ENCODE data around the gene DRAP1. TPM values are rescaled to one million over a fixed set of nuclear protein-coding genes. Genes with fewer than 3 reads are reported as not detected.
A peak's percentile ranks its signal among the peaks of the same experiment; 100 is the strongest.

Gene DRAP1
- total and polyA plus RNA-seq, 9 of the 15 experiments (the other 6 are each of a cell fraction or from before 2014, with no cell fraction given): 9.6 to 200 (median 92.9) TPM

DNA sequence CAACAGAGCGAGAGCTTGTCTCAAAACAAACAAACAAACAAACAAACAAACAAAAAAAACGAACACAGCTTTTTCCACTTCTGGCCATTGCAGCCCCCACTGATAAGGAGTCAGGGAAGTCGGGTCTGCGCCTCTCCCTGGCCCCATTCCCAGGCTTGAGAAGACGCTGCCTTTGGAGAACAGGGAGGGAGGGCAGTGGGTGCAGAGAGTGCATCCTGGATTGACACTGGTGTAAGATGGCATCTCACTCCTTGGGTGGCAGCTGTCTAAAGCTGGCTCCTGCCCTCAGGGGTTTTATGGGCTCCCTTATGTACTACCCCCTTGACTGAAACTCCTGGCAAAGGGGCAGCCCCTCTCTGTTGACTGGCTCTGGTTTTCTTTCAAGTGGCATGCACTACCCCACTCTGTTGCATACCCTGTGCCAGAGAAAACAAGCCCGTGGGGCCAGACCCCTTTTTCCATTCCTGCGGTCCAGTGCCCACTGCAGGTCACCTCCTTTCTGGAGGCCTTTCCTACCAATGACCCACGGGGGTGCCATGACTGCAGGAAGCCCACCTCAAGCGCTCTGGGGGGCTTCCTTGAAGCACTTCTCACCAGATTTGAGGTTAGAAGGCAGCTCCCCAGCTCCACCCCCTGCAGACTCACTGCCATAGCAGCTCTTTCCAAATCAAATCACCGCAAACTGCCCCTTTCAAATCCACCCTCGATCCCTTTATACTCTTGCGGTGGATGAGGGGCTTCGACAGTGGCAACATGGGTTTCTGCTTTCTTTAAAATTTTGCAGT, 12.7 kb downstream of the DRAP1 start:
- ATAC-seq: no peak
- TF ChIP-seq, protein P1, sequence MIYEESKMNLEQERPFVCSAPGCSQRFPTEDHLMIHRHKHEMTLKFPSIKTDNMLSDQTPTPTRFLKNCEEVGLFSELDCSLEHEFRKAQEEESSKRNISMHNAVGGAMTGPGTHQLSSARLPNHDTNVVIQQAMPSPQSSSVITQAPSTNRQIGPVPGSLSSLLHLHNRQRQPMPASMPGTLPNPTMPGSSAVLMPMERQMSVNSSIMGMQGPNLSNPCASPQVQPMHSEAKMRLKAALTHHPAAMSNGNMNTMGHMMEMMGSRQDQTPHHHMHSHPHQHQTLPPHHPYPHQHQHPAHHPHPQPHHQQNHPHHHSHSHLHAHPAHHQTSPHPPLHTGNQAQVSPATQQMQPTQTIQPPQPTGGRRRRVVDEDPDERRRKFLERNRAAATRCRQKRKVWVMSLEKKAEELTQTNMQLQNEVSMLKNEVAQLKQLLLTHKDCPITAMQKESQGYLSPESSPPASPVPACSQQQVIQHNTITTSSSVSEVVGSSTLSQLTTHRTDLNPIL (CRISPR knock-in tag; IDR thresholded peaks at IDR 0.05): no peak
- TF ChIP-seq PYGO2 (tag; IDR thresholded peaks at IDR 0.05): no peak
- TF ChIP-seq ELF4 (CRISPR knock-in tag; IDR thresholded peaks at IDR 0.05): no peak
- TF ChIP-seq, protein P2, sequence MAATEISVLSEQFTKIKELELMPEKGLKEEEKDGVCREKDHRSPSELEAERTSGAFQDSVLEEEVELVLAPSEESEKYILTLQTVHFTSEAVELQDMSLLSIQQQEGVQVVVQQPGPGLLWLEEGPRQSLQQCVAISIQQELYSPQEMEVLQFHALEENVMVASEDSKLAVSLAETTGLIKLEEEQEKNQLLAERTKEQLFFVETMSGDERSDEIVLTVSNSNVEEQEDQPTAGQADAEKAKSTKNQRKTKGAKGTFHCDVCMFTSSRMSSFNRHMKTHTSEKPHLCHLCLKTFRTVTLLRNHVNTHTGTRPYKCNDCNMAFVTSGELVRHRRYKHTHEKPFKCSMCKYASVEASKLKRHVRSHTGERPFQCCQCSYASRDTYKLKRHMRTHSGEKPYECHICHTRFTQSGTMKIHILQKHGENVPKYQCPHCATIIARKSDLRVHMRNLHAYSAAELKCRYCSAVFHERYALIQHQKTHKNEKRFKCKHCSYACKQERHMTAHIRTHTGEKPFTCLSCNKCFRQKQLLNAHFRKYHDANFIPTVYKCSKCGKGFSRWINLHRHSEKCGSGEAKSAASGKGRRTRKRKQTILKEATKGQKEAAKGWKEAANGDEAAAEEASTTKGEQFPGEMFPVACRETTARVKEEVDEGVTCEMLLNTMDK (IDR thresholded peaks at IDR 0.05; ENCODE audit: borderline replicate concordance, insufficient read depth, low read depth, low read length, poor library complexity, severe bottlenecking): no peak
- no peak for TF ChIP-seq ILK (tag; IDR thresholded peaks at IDR 0.05; ENCODE audit: borderline replicate concordance, low read depth)
- TF ChIP-seq, protein P3, sequence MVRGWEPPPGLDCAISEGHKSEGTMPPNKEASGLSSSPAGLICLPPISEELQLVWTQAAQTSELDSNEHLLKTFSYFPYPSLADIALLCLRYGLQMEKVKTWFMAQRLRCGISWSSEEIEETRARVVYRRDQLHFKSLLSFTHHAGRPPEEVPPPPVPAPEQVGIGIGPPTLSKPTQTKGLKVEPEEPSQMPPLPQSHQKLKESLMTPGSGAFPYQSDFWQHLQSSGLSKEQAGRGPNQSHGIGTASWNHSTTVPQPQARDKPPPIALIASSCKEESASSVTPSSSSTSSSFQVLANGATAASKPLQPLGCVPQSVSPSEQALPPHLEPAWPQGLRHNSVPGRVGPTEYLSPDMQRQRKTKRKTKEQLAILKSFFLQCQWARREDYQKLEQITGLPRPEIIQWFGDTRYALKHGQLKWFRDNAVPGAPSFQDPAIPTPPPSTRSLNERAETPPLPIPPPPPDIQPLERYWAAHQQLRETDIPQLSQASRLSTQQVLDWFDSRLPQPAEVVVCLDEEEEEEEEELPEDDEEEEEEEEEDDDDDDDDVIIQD (CRISPR knock-in tag; IDR thresholded peaks at IDR 0.05): no peak
- no peak for TF ChIP-seq PURB (CRISPR knock-in tag; IDR thresholded peaks at IDR 0.05; ENCODE audit: low read depth)
- TF ChIP-seq SAFB (IDR thresholded peaks at IDR 0.05; ENCODE audit: borderline replicate concordance, low read depth, low read length): no peak
- TF ChIP-seq MEF2A (IDR thresholded peaks at IDR 0.05; ENCODE audit: control insufficient read depth, low read depth, low read length): no peak
- TF ChIP-seq TCF15 (CRISPR knock-in tag; IDR thresholded peaks at IDR 0.05): no peak
- TF ChIP-seq, protein P4, sequence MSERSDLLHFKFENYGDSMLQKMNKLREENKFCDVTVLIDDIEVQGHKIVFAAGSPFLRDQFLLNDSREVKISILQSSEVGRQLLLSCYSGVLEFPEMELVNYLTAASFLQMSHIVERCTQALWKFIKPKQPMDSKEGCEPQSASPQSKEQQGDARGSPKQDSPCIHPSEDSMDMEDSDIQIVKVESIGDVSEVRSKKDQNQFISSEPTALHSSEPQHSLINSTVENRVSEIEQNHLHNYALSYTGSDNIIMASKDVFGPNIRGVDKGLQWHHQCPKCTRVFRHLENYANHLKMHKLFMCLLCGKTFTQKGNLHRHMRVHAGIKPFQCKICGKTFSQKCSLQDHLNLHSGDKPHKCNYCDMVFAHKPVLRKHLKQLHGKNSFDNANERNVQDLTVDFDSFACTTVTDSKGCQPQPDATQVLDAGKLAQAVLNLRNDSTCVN (CRISPR knock-in tag; IDR thresholded peaks at IDR 0.05): no peak
- no peak for TF ChIP-seq SMARCA5 (IDR thresholded peaks at IDR 0.05)
- no peak for TF ChIP-seq SMARCC2 (IDR thresholded peaks at IDR 0.05; ENCODE audit: low read depth)
- no peak for TF ChIP-seq ATF7 (IDR thresholded peaks at IDR 0.05)
- TF ChIP-seq NCOA2 (IDR thresholded peaks at IDR 0.05; ENCODE audit: partially characterized antibody in 2 of 2): no peak

More for the DNA sequence above, 12.7 kb downstream of the DRAP1 start:
- no peak for FAIRE-seq
- Histone ChIP-seq H3K9me1 (ENCODE audit: control insufficient read depth, insufficient read depth, low read length) (no peaks in the 10 kb centered on the region), H3K9ac (ENCODE audit: insufficient read depth in 1 of 2, low read depth in 2 of 2, low read length in 2 of 2) (no peak overlapping the region), H3K79me2 (ENCODE audit: control insufficient read depth, insufficient read depth, low read length) (no peaks in the 10 kb centered on the region), H3K4me3 (no peak overlapping the region), H3K4me1 (replicated peaks in 1 of 2; ENCODE audit: control insufficient read depth in 2 of 2, insufficient read depth in 2 of 2, low read length in 2 of 2) (peaks cover 27 to 52% of the 10 kb centered on the region in 2 experiments; a peak in 4 of 5 replicates), H2AFZ (ENCODE audit: low read depth, low read length) (peak overlapping the region; percentile 48), H3K9me3 (replicated peaks; ENCODE audit: control insufficient read depth, insufficient read depth, low read depth, low read length) (no peaks in the 10 kb centered on the region), H3K27me3 (ENCODE audit: control insufficient read depth in 2 of 2, insufficient read depth in 2 of 2, low read length in 2 of 2) (no peaks in the 10 kb centered on the region), H3K36me3 (ENCODE audit: control insufficient read depth, insufficient read depth, low read length) (no peaks in the 10 kb centered on the region), H3K4me2 (ENCODE audit: insufficient read depth, low read length) (no peak overlapping the region), H3K27ac (ENCODE audit: extremely low read depth, low read depth, low read length) (no peak overlapping the region), H4K20me1 (replicated peaks; ENCODE audit: control insufficient read depth, insufficient read depth, low read length) (no peaks in the 10 kb centered on the region)
- BruUV-seq (replicated peaks): no TSS peak
- no peak for DNase-seq (ENCODE audit: extremely low read depth in 1 of 4, low spot score in 3 of 4)
- 54% methylated on average over 13 of the region's 13 CpGs for WGBS (ENCODE audit: insufficient coverage, low coverage, missing lambda C conversion rate)
- ChIA-PET CTCF (ENCODE audit: low intra/inter-chr PET ratio) (no interaction called here), POLR2A (interaction anchor here (2.4 kb wide), 1 partner anchor 29 kb away, joined by 5 read pairs; no protein-coding TSS in a partner anchor)
- intact Hi-C loops (cut with micrococcal nuclease) (no loop called here), in situ Hi-C loops (cut with MboI) (no loop called here)
